ENCODE measurements around the gene WDPCP. TPM values are rescaled to one million over a fixed set of nuclear protein-coding genes. Genes with fewer than 3 reads are reported as not detected.
"Not testable (repeated sequence)": the region's sequence is repeated elsewhere in the genome, so short reads cannot be mapped to it uniquely, and the experiment has no call there.

The WDPCP gene
- total and polyA plus RNA-seq, 7 donors: 0.60 to 35.5 (median 14.0) TPM

- DNase-seq: no peak
- Histone ChIP-seq H3K27ac (no peak overlapping the region), H3K36me3 (no peaks in the 10 kb centered on the region), H3K4me3 (no peak overlapping the region), H3K27me3 (no peaks in the 10 kb centered on the region), H3K4me1 (no peaks in the 10 kb centered on the region), H3K9me3 (peaks cover 0 to 13% (median 7%) of the 10 kb centered on the region in 4 donors)
- intact Hi-C loops (cut with DNase I): no loop called here
- 96 to 97% methylated on average over 15 of the region's 15 CpGs for WGBS, 2 donors
- TF ChIP-seq POLR2A (IDR thresholded peaks at IDR 0.05) (no peak), CTCF (IDR thresholded peaks at IDR 0.05) (no peak), POLR2AphosphoS5 (IDR thresholded peaks at IDR 0.05) (no peak), EP300 (IDR thresholded peaks at IDR 0.05) (no peak)
These were observed 39.6 kb upstream of the WDPCP start for GRCh38 chr2:63627866-63628265.

DNA sequence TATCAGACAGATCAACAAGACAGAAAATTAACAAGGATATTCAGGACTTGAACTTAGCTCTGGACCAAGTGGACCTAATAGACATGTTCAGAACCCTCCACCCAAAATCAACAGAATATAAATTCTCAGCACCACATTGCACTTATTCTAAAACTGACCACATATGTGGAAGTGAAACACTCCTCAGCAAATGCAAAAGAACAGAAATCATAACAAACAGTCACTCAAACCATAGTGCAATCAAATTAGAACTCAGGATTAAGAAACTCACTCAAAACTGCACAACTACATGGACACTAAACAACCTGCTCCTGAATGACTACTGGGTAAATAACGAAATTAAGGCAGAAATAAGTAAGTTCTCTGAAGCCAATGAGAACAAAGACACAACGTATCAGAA lies 35.5 kb upstream of the WDPCP start:
- WGBS, 2 donors: 78 to 85% methylated on average over 2 of the region's 2 CpGs
- DNase-seq; H3K27me3 ChIP-seq; H3K4me3 ChIP-seq; H3K36me3 ChIP-seq; H3K4me1 ChIP-seq; intact Hi-C loops (cut with DNase I); H3K9me3 ChIP-seq; H3K27ac ChIP-seq: not testable (repeated sequence)

- no peaks in the 10 kb centered on the region for H3K36me3 ChIP-seq
- TF ChIP-seq POLR2A (IDR thresholded peaks at IDR 0.05) (no peak), CTCF (IDR thresholded peaks at IDR 0.05) (no peak), EP300 (IDR thresholded peaks at IDR 0.05) (no peak), POLR2AphosphoS5 (IDR thresholded peaks at IDR 0.05) (no peak)
- intact Hi-C loops (cut with DNase I): no loop called here
- no peaks in the 10 kb centered on the region for H3K4me1 ChIP-seq
- H3K9me3 ChIP-seq: no peaks in the 10 kb centered on the region
- no peak for DNase-seq
- H3K4me3 ChIP-seq: no peak overlapping the region
- 95 to 97% methylated on average over 31 of the region's 31 CpGs for WGBS, 2 donors
- H3K27ac ChIP-seq: no peak overlapping the region
- H3K27me3 ChIP-seq: no peaks in the 10 kb centered on the region
These were observed 34.5 kb upstream of the WDPCP start for GRCh38 chr2:63622751-63623150.

GRCh38 chr2:63619328-63619727 lies 31.1 kb upstream of the WDPCP start:
- TF ChIP-seq EP300 (IDR thresholded peaks at IDR 0.05): no peak
- no peak for TF ChIP-seq CTCF (IDR thresholded peaks at IDR 0.05)
- no peak for TF ChIP-seq POLR2AphosphoS5 (IDR thresholded peaks at IDR 0.05)
- no peak for TF ChIP-seq POLR2A (IDR thresholded peaks at IDR 0.05)
- Histone ChIP-seq H3K27ac (no peak overlapping the region), H3K4me3 (no peak overlapping the region), H3K36me3 (no peaks in the 10 kb centered on the region), H3K4me1 (peaks cover 0 to 6% (median 0%) of the 10 kb centered on the region in 4 donors), H3K27me3 (no peaks in the 10 kb centered on the region), H3K9me3 (peaks cover 0 to 3% (median 0%) of the 10 kb centered on the region in 4 donors)
- intact Hi-C loops (cut with DNase I): no loop called here
- WGBS, 2 donors: 77 to 93% methylated on average over 2 of the region's 2 CpGs
- DNase-seq: no peak

GRCh38 chr2:63617366-63617765 lies 29.1 kb upstream of the WDPCP start:
- TF ChIP-seq EP300 (IDR thresholded peaks at IDR 0.05) (no peak), CTCF (IDR thresholded peaks at IDR 0.05) (no peak), POLR2A (IDR thresholded peaks at IDR 0.05) (no peak), POLR2AphosphoS5 (IDR thresholded peaks at IDR 0.05) (no peak)
- no peak for DNase-seq
- H3K9me3 ChIP-seq: peaks cover 0 to 4% (median 0%) of the 10 kb centered on the region in 4 donors
- H3K27me3 ChIP-seq: no peaks in the 10 kb centered on the region
- peaks cover 0 to 6% (median 0%) of the 10 kb centered on the region in 4 donors for H3K4me1 ChIP-seq
- intact Hi-C loops (cut with DNase I): no loop called here
- no peak overlapping the region for H3K27ac ChIP-seq
- no peaks in the 10 kb centered on the region for H3K36me3 ChIP-seq
- 85 to 88% methylated on average over 1 of the region's 1 CpG for WGBS, 2 donors
- no peak overlapping the region for H3K4me3 ChIP-seq
